Activated CD8-positive, alpha-beta T cell treated with anti-CD3 and anti-CD28 coated beads for 36 hours (primary cell): ENCODE measurements around the gene PTPRN2. TPM values are rescaled to one million over a fixed set of nuclear protein-coding genes. Genes with fewer than 3 reads are reported as not detected.

Experiments
- ATAC-seq: fragments of 200-7000 bp; cut with Tn5 transposase; one replicate; pipeline ENCODE4 v1.10.0; 2021; ENCODE audit warnings: mild to moderate bottlenecking, moderate library complexity
- CTCF ChIA-PET: fragments of 350-600 bp; sonication (Branson Sonifier 250); formaldehyde crosslinking; loops from one replicate; lab custom pipeline; 2021; ENCODE audit warnings: antibody characterized with exemption; lab: Charles Lee
- POLR2A ChIA-PET: fragments of 350-600 bp; sonication (Branson Sonifier 250); formaldehyde crosslinking; loops from one replicate; lab custom pipeline; 2021; ENCODE audit warnings: antibody characterized with exemption; lab: Charles Lee
- DNase-seq: peaks from one replicate; pipeline ENCODE4 v3.0.0-alpha.2; 2020
- H3K27ac Mint-ChIP-seq: one replicate; pipeline ENCODE4 v1.8.0; 2021; ENCODE audit warnings: mild to moderate bottlenecking, mixed read lengths
- H3K27me3 Mint-ChIP-seq: one replicate; pipeline ENCODE4 v1.8.0; 2021; ENCODE audit warnings: mixed read lengths
- H3K36me3 Mint-ChIP-seq: one replicate; pipeline ENCODE4 v1.8.0; 2021; ENCODE audit warnings: low read depth, mixed read lengths
- H3K4me1 Mint-ChIP-seq: one replicate; pipeline ENCODE4 v1.8.0; 2021; ENCODE audit warnings: low read depth, mixed read lengths
- H3K4me3 Mint-ChIP-seq: one replicate; pipeline ENCODE4 v1.8.0; 2021; ENCODE audit warnings: mild to moderate bottlenecking, moderate library complexity, mixed read lengths
- H3K9me3 Mint-ChIP-seq: one replicate; pipeline ENCODE4 v1.8.0; 2021; ENCODE audit warnings: mixed read lengths
- intact Hi-C: fragments of 100-400 bp; cut with micrococcal nuclease; formaldehyde crosslinking; loops from one replicate; pipeline ENCODE4 v1.10.0; 2022
- total RNA-seq, 2 experiments: library from RNA; stranded (reverse); gene quantifications; one replicate each; pipeline ENCODE4 v1.2.3, GENCODE V29; 2021
- TF ChIP-seq, protein P1 (sequence below): fragments of 200-600 bp; IDR thresholded peaks from one replicate; pipeline ENCODE4 v1.8.0; 2022; ENCODE audit warnings: antibody characterized with exemption, mild to moderate bottlenecking

Gene PTPRN2
- total RNA-seq, 2 experiments from 2014 or later = 0.49 to 0.65 TPM

DNA sequence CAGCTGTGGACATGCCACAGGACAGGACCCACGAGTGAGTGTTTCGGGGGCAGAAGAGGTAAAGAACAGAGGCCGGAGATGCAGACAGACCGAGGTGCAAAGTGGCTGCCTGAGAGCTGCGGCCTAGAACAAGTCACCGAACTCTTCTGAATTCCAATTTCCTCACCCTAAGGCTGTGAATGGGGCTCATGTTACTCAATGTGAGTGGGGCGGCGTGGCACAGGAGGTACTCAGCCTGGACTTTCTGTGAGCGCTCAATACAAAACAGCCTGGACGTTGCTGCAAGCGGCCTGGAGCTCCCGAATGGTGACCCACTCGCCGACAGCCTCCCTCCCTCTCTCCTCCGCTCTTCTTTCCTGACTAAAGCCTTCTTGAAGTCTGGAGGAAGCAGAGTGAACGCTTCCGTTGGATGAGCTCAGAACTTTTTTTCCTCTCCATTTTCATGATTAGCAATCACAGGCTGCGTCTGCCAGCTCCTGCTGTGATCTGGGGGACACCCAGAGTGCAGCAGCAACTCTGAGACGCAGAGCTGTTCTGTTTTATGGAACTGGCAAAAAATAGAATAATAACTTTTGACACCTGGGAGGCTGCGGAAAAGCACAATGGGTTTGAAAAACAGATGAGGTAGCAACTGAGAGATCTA lies 108.5 kb downstream of the PTPRN2 start:
- intact Hi-C loops = no loop called here
- H3K9me3 Mint-ChIP-seq = no peaks in the 10 kb centered on the region
- TF ChIP-seq, protein P1, sequence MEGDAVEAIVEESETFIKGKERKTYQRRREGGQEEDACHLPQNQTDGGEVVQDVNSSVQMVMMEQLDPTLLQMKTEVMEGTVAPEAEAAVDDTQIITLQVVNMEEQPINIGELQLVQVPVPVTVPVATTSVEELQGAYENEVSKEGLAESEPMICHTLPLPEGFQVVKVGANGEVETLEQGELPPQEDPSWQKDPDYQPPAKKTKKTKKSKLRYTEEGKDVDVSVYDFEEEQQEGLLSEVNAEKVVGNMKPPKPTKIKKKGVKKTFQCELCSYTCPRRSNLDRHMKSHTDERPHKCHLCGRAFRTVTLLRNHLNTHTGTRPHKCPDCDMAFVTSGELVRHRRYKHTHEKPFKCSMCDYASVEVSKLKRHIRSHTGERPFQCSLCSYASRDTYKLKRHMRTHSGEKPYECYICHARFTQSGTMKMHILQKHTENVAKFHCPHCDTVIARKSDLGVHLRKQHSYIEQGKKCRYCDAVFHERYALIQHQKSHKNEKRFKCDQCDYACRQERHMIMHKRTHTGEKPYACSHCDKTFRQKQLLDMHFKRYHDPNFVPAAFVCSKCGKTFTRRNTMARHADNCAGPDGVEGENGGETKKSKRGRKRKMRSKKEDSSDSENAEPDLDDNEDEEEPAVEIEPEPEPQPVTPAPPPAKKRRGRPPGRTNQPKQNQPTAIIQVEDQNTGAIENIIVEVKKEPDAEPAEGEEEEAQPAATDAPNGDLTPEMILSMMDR = no peak
- H3K27me3 Mint-ChIP-seq = no peaks in the 10 kb centered on the region
- no peak overlapping the region for H3K27ac Mint-ChIP-seq
- no peak for ATAC-seq
- CTCF ChIA-PET = no interaction called here
- H3K36me3 Mint-ChIP-seq = no peaks in the 10 kb centered on the region
- DNase-seq = no peak
- H3K4me1 Mint-ChIP-seq = no peaks in the 10 kb centered on the region
- POLR2A ChIA-PET = no interaction called here
- H3K4me3 Mint-ChIP-seq = no peak overlapping the region

DNA sequence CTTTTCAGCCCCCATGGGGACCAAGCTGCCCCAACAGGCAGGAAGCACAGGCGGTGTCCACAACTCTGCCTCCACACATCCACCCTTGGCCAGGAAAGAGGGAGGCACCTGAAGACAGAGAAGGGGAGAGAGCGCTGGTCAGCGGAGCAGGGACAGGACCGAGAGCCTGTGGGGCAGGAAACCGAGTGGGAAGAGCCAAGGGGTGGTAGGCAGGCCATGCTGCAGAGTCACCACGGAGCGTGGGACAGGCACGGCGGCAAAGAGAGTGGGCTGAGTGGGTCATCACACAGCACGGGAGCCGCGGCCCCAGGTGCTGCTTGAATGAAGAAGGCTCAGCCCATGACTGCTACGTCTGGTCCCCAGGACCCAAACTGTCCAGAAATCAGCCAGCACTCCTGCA lies 109.8 kb downstream of the PTPRN2 start:
- H3K9me3 Mint-ChIP-seq = no peaks in the 10 kb centered on the region
- no peaks in the 10 kb centered on the region for H3K36me3 Mint-ChIP-seq
- no peaks in the 10 kb centered on the region for H3K27me3 Mint-ChIP-seq
- DNase-seq (no peak), ATAC-seq (no peak)
- H3K4me3 Mint-ChIP-seq = no peak overlapping the region
- H3K4me1 Mint-ChIP-seq = no peaks in the 10 kb centered on the region
- intact Hi-C loops = no loop called here
- TF ChIP-seq, protein P1 = no peak
- no peak overlapping the region for H3K27ac Mint-ChIP-seq
- CTCF ChIA-PET = no interaction called here
- POLR2A ChIA-PET = no interaction called here

DNA sequence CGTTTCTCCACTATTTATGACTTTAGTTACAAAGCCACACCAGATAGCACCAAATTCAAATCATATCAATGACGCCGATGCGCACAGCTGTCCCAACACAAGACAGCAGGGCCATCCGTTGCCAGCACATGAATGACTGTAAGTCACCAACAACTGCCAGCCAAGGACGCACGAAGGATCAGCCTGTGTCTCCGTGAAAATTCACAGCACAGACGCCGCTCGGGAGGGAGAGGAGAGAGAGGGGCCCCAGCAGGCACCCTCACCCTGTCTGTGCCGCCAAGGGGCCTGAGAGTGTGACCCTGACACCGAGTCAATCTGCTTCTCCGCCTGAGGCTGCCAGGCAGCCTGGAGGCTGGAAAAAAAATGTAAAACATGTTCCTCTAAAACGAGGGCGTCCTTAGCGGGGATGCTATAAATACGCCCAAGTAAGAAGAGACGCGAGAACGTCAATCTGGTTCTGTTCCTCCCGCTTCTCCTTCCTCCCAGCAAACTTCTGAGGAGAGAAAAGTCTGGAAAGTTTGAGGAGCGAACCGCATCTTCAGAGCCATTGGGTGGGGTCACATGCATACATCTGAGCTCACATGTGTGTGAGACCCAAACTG lies 111.2 kb downstream of the PTPRN2 start:
- Mint-ChIP-seq H3K27me3 (no peaks in the 10 kb centered on the region), H3K4me1 (no peaks in the 10 kb centered on the region), H3K27ac (no peak overlapping the region), H3K36me3 (no peaks in the 10 kb centered on the region), H3K9me3 (no peaks in the 10 kb centered on the region), H3K4me3 (no peak overlapping the region)
- TF ChIP-seq, protein P1 = no peak
- CTCF ChIA-PET = no interaction called here
- intact Hi-C loops = no loop called here
- POLR2A ChIA-PET = no interaction called here
- ATAC-seq (no peak), DNase-seq (no peak)

DNA sequence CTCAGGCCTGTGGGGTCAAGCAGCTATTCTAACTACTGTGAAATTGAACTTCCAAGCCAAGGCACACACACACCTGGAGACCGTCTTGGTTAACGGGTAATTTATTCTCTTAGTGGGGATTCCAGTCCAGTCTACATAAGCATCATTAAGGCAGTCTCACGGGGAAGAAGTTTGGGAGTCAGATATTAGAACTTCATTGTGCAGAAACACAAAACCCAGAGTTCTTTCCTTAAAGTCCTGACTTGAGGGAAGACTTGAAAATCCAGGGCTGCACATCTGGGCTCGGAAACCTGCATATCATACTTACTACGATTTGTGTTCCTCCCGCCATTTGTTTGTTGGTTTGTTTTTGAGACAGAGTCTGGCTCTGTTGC lies 112.0 kb downstream of the PTPRN2 start:
- TF ChIP-seq, protein P1 = no peak
- Mint-ChIP-seq H3K27ac (no peak overlapping the region), H3K27me3 (no peaks in the 10 kb centered on the region), H3K9me3 (no peaks in the 10 kb centered on the region), H3K4me1 (no peaks in the 10 kb centered on the region), H3K4me3 (no peak overlapping the region), H3K36me3 (no peaks in the 10 kb centered on the region)
- ATAC-seq (no peak), DNase-seq (no peak)
- POLR2A ChIA-PET = no interaction called here
- CTCF ChIA-PET = no interaction called here
- intact Hi-C loops = no loop called here

DNA sequence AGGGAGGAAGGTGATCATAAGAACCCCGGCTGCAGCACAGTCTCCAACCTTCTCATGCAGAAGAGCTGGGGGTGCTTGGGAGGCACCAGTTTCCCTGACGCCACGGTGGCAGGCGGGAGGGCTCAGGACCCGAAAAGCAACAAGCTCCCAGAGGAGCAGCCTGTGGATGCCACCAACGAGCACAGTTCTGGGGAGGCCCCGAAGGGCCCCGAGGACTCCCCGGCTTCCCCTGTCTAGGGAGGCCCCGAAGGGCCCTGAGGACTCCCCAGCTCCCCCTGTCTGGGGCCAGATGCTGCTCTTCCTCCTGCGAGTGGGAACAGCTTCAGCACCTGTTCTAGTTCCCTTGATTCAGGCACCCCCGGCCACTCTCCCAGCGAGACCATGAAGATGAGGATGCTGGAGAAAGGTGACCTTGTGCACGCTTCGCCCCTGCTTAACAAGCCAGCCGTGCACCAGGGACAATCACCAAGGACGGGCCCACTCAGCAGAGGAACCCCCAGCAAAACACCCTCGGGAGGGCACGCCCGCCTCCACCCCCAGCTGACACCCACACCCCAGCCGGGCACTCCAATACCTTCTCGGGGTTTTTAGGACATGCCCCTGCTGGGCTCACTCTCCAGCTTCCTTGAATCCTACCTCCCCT lies 112.5 kb downstream of the PTPRN2 start:
- Mint-ChIP-seq H3K9me3 (no peaks in the 10 kb centered on the region), H3K4me3 (no peak overlapping the region), H3K36me3 (no peaks in the 10 kb centered on the region), H3K4me1 (no peaks in the 10 kb centered on the region), H3K27ac (no peak overlapping the region), H3K27me3 (no peaks in the 10 kb centered on the region)
- DNase-seq (no peak), ATAC-seq (no peak)
- intact Hi-C loops = no loop called here
- TF ChIP-seq, protein P1 = no peak
- CTCF ChIA-PET = no interaction called here
- POLR2A ChIA-PET = no interaction called here
